GM21717 (cell line): ENCODE measurements around the gene LRRC56.

Experiments
- ATAC-seq: cut with Tn5 transposase; IDR thresholded peaks from one replicate; pipeline ENCODE4 v1.9.1; 2021; ENCODE audit warnings: mild to moderate bottlenecking, moderate library complexity; ENCODE audit not compliant: unreplicated experiment

The LRRC56 gene

GRCh38 chr11:556662-557256 is 19.4 kb downstream of the LRRC56 start:
- ATAC-seq: no peak

GRCh38 chr11:557328-558132 is 20.2 kb downstream of the LRRC56 start:
- no peak for ATAC-seq

- ATAC-seq: no peak
Observed at GRCh38 chr11:558503-558902, 21.2 kb downstream of the LRRC56 start.

GRCh38 chr11:559020-559620 is 21.8 kb downstream of the LRRC56 start:
- no peak for ATAC-seq

- no peak for ATAC-seq
Observed at GRCh38 chr11:559712-560304, 22.5 kb downstream of the LRRC56 start.

GRCh38 chr11:560305-561147 is 23.2 kb downstream of the LRRC56 start, which contains the start of the genes LMNTD2 and RASSF7:
LMNTD2 (minus strand) TSS chr11:560738; CDS start chr11:560716, 22 bp downstream.
RASSF7 (plus strand) TSS chr11:560970; CDS start chr11:561769, 799 bp downstream.
- ATAC-seq: peak; percentile 55

- ATAC-seq: peak; percentile 5
Observed at GRCh38 chr11:561148-562003, 24.0 kb downstream of the LRRC56 start.

- ATAC-seq: no peak
Observed at GRCh38 chr11:562046-562645, 24.8 kb downstream of the LRRC56 start.

GRCh38 chr11:563066-563811 is 25.9 kb downstream of the LRRC56 start:
- ATAC-seq: no peak

GRCh38 chr11:563812-564578 is 26.7 kb downstream of the LRRC56 start:
- no peak for ATAC-seq

GRCh38 chr11:565921-566509 is 28.7 kb downstream of the LRRC56 start:
- no peak for ATAC-seq

GRCh38 chr11:567011-567628 is 29.8 kb downstream of the LRRC56 start:
- ATAC-seq: no peak

- no peak for ATAC-seq
Observed at GRCh38 chr11:567629-568292, 30.4 kb downstream of the LRRC56 start.

GRCh38 chr11:568306-569157 is 31.2 kb downstream of the LRRC56 start:
- ATAC-seq: peak; percentile 73

GRCh38 chr11:569158-569885 is 32.0 kb downstream of the LRRC56 start:
- no peak for ATAC-seq
